ENCODE data around the gene RGS14.

GRCh38 chr5:177396807-177397206, 39.1 kb downstream of the RGS14 start:
- no peak for TF ChIP-seq CTCF (IDR thresholded peaks at IDR 0.05)
- TF ChIP-seq POLR2A (IDR thresholded peaks at IDR 0.05), result no peak

Measured in testis (tissue), 2 donors.